ENCODE data around the gene RNGTT.
"Not testable (repeated sequence)": the region's sequence is repeated elsewhere in the genome, so short reads cannot be mapped to it uniquely, and the experiment has no call there.

RNGTT gene

GRCh38 chr6:88972504-88973423, 9.3 kb upstream of the RNGTT start:
- POLR2A ChIA-PET (ENCODE audit: low non-redundant PET): no interaction called here

GRCh38 chr6:88970301-88970700, 6.9 kb upstream of the RNGTT start:
- ChIA-PET CTCF (no interaction called here), POLR2A (ENCODE audit: low non-redundant PET) (no interaction called here)
- TF ChIP-seq, protein P1, sequence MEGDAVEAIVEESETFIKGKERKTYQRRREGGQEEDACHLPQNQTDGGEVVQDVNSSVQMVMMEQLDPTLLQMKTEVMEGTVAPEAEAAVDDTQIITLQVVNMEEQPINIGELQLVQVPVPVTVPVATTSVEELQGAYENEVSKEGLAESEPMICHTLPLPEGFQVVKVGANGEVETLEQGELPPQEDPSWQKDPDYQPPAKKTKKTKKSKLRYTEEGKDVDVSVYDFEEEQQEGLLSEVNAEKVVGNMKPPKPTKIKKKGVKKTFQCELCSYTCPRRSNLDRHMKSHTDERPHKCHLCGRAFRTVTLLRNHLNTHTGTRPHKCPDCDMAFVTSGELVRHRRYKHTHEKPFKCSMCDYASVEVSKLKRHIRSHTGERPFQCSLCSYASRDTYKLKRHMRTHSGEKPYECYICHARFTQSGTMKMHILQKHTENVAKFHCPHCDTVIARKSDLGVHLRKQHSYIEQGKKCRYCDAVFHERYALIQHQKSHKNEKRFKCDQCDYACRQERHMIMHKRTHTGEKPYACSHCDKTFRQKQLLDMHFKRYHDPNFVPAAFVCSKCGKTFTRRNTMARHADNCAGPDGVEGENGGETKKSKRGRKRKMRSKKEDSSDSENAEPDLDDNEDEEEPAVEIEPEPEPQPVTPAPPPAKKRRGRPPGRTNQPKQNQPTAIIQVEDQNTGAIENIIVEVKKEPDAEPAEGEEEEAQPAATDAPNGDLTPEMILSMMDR (conservative IDR thresholded peaks at IDR 0.05; ENCODE audit: low read depth): no peak
- no peak for DNase-seq (ENCODE audit: low spot score)
- no peak overlapping the region for H3K27ac ChIP-seq

More at GRCh38 chr6:88972504-88973423, 9.3 kb upstream of the RNGTT start:
- TF ChIP-seq, protein P1 (conservative IDR thresholded peaks at IDR 0.05; ENCODE audit: low read depth): no peak
- H3K27ac ChIP-seq: no peak overlapping the region
- CTCF ChIA-PET: interaction anchor here (0.6 to 0.9 kb wide), 2 partner anchors 10 to 35 kb away, joined by 3 to 4 read pairs; no protein-coding TSS in a partner anchor
- no peak for DNase-seq (ENCODE audit: low spot score)

- DNase-seq (ENCODE audit: low spot score); H3K27ac ChIP-seq; CTCF ChIA-PET; POLR2A ChIA-PET (ENCODE audit: low non-redundant PET): not testable (repeated sequence)
Measured at GRCh38 chr6:88969255-88969654, 5.8 kb upstream of the RNGTT start.

DNA sequence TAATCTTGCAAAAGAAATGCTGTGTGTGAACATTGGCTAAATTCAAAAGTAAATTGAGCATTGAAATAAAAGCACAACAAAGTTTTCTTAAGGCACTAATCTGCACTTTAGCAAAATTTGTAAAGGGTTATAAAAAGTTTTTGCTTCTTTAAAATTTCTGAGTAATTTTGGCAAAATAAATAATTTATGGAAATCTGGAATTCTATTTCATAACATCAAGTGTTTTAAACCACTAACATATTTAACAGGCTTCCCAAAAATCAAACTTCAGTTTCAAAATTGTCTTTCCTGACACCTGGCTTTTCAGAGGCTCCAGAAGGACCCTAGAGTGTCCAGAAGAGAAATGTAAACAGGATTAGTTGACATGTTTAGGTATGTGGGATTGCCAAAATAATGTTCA, 4.5 kb upstream of the RNGTT start:
- no peak for DNase-seq (ENCODE audit: low spot score)
- TF ChIP-seq, protein P1 (conservative IDR thresholded peaks at IDR 0.05; ENCODE audit: low read depth): no peak
- no peak overlapping the region for H3K27ac ChIP-seq
- ChIA-PET POLR2A (ENCODE audit: low non-redundant PET) (no interaction called here), CTCF (no interaction called here)

- TF ChIP-seq, protein P1 (conservative IDR thresholded peaks at IDR 0.05; ENCODE audit: low read depth): no peak
- no peak for DNase-seq (ENCODE audit: low spot score)
- no peak overlapping the region for H3K27ac ChIP-seq
- POLR2A ChIA-PET (ENCODE audit: low non-redundant PET): no interaction called here
- CTCF ChIA-PET: no interaction called here
Measured at GRCh38 chr6:88965691-88966090, 2.3 kb upstream of the RNGTT start.

GRCh38 chr6:88964509-88964908, 1.1 kb upstream of the RNGTT start:
- ChIA-PET CTCF (no interaction called here), POLR2A (ENCODE audit: low non-redundant PET) (no interaction called here)
- H3K27ac ChIP-seq: no peak overlapping the region; the same call in 1 of the 2 replicates
- DNase-seq (ENCODE audit: low spot score): no peak
- TF ChIP-seq, protein P1 (conservative IDR thresholded peaks at IDR 0.05; ENCODE audit: low read depth): no peak

DNA sequence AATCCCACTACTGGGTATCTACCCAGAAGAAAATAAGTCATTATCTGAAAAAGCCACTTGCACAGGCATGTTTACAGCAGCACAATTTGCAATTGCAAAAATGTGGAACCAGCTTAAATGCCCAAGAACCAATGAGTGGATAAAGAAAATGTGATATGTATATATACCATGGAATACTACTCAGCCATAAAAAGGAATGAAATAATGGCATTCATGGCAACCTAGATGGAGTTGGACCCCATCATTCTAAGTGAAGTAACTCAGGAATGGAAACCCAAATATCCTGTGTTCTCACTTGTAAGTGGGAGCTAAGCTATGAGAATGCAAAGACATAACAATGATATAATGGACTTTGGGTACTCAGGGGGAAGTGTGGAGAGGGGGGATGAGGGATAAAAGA, 4.6 kb downstream of the RNGTT start:
- no peak for DNase-seq (ENCODE audit: low spot score)
- ChIA-PET POLR2A (ENCODE audit: low non-redundant PET) (no interaction called here), CTCF (no interaction called here)
- H3K27ac ChIP-seq: no peak overlapping the region
- TF ChIP-seq, protein P1 (conservative IDR thresholded peaks at IDR 0.05; ENCODE audit: low read depth): no peak
